ENCODE measurements around the gene OTOG. TPM values are rescaled to one million over a fixed set of nuclear protein-coding genes. Genes with fewer than 3 reads are reported as not detected.

OTOG gene
- total RNA-seq, 3 donors from 2014 or later (not counting 1 experiment from before 2014, with no cell fraction given), result not detected

DNA sequence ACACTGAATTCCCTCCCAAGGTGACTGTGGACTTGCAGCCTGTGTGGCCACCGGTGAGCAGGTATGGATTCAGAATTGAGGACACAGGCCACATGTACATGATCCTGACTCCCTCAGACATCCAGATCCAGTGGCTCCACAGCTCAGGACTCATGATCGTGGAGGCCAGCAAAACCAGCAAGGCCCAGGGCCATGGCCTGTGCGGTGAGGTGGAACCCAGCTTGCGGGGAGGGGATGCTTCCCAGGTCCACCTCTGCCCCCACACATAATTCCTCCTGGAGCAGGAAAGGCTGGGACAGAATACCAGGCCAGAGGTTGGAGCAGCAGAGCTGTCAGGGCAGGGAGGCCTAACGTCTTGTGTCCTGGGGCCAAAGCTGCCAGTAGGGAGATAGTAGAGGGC, 82.1 kb downstream of the OTOG start:
- H3K4me3 Mint-ChIP-seq, result no peak overlapping the region
- H3K27me3 ChIP-seq (ENCODE audit: control insufficient read depth, insufficient read depth, low read length), result no peaks in the 10 kb centered on the region
- WGBS (ENCODE audit: insufficient coverage), result 75% methylated on average over 5 of the region's 5 CpGs
- H3K4me1 Mint-ChIP-seq, result no peaks in the 10 kb centered on the region
- no peaks in the 10 kb centered on the region for H3K9me3 ChIP-seq (ENCODE audit: control insufficient read depth, insufficient read depth, low read length)
- no peaks in the 10 kb centered on the region for H3K9me3 Mint-ChIP-seq
- peaks cover 19 to 50% of the 10 kb centered on the region in 2 donors for H3K27me3 Mint-ChIP-seq (ENCODE audit: low read depth in 2 of 2)
- DNase-seq, result no peak
- H3K4me1 ChIP-seq (ENCODE audit: control insufficient read depth, insufficient read depth, low read length), result no peaks in the 10 kb centered on the region
- intact Hi-C loops (cut with micrococcal nuclease), result no loop called here
- no peaks in the 10 kb centered on the region for H3K36me3 ChIP-seq (ENCODE audit: control insufficient read depth, insufficient read depth, low read length)
- H3K27ac Mint-ChIP-seq, result no peak overlapping the region
- no peaks in the 10 kb centered on the region for H3K36me3 Mint-ChIP-seq
- no peak overlapping the region for H3K27ac ChIP-seq (ENCODE audit: low read length)
- H3K4me3 ChIP-seq (ENCODE audit: low read length), result no peak overlapping the region
- TF ChIP-seq, protein P1, sequence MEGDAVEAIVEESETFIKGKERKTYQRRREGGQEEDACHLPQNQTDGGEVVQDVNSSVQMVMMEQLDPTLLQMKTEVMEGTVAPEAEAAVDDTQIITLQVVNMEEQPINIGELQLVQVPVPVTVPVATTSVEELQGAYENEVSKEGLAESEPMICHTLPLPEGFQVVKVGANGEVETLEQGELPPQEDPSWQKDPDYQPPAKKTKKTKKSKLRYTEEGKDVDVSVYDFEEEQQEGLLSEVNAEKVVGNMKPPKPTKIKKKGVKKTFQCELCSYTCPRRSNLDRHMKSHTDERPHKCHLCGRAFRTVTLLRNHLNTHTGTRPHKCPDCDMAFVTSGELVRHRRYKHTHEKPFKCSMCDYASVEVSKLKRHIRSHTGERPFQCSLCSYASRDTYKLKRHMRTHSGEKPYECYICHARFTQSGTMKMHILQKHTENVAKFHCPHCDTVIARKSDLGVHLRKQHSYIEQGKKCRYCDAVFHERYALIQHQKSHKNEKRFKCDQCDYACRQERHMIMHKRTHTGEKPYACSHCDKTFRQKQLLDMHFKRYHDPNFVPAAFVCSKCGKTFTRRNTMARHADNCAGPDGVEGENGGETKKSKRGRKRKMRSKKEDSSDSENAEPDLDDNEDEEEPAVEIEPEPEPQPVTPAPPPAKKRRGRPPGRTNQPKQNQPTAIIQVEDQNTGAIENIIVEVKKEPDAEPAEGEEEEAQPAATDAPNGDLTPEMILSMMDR (IDR thresholded peaks at IDR 0.05), result no peak
- ATAC-seq, result no peak

DNA sequence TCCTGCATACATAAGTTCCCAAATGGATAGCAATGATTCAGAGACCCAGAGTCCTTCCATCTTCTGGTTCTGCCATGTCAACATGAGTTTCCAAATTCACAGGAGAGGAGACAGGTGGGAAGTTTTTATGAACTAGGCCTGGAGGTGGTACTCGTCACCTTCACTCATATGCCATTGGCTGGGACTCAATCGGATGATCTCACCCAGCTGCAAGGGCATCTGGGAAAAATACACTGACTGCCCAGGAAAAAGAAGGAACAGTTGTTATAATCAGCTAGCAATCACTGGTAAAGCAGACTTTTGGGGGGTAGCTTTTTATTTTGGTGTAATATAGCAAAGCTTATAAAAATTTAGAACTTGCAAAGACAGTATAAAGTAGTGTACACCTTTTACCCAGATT, 83.9 kb downstream of the OTOG start:
- Histone ChIP-seq H3K27ac (ENCODE audit: low read length) (no peak overlapping the region), H3K36me3 (ENCODE audit: control insufficient read depth, insufficient read depth, low read length) (no peaks in the 10 kb centered on the region), H3K4me3 (ENCODE audit: low read length) (no peak overlapping the region), H3K27me3 (ENCODE audit: control insufficient read depth, insufficient read depth, low read length) (no peaks in the 10 kb centered on the region), H3K4me1 (ENCODE audit: control insufficient read depth, insufficient read depth, low read length) (no peaks in the 10 kb centered on the region), H3K9me3 (ENCODE audit: control insufficient read depth, insufficient read depth, low read length) (no peaks in the 10 kb centered on the region)
- Mint-ChIP-seq H3K27ac (no peak overlapping the region), H3K36me3 (no peaks in the 10 kb centered on the region), H3K27me3 (ENCODE audit: low read depth in 2 of 2) (peaks cover 15 to 33% of the 10 kb centered on the region in 2 donors), H3K4me1 (no peaks in the 10 kb centered on the region), H3K9me3 (no peaks in the 10 kb centered on the region), H3K4me3 (no peak overlapping the region)
- intact Hi-C loops (cut with micrococcal nuclease), result no loop called here
- TF ChIP-seq, protein P1 (IDR thresholded peaks at IDR 0.05), result no peak
- ATAC-seq (no peak), DNase-seq (no peak)
- WGBS (ENCODE audit: insufficient coverage), result 96% methylated on average over 2 of the region's 2 CpGs

DNA sequence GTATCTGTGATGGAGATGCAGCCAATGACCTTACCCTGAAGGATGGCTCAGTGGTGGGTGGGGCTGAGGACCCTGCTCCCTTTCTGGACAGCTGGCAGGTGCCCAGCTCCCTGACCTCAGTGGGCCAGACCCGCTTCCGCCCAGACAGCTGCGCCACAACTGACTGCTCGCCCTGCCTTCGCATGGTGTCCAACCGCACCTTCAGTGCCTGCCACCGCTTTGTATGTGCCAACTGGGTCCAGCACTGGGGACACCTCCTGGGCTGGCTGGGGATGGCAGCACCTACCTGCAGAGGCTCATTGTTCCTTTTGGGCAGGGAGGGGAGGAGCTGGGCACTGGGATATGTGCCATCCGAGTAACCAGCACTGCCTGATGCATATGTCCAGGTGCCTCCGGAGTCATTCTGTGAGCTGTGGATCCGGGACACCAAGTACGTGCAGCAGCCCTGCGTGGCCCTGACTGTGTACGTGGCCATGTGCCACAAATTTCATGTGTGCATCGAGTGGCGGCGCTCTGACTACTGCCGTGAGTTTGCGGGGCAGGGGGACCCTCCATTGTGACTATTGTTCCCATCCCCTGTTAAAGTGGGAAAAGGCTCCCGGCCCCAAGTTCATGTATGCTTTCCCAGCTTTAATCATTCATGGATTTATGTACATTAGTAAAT, 84.8 kb downstream of the OTOG start:
- Mint-ChIP-seq H3K27ac (no peak overlapping the region), H3K4me3 (no peak overlapping the region), H3K36me3 (no peaks in the 10 kb centered on the region), H3K4me1 (no peaks in the 10 kb centered on the region), H3K9me3 (no peaks in the 10 kb centered on the region), H3K27me3 (ENCODE audit: low read depth in 2 of 2) (peaks cover 11 to 24% of the 10 kb centered on the region in 2 donors)
- DNase-seq (no peak), ATAC-seq (no peak)
- Histone ChIP-seq H3K4me3 (ENCODE audit: low read length) (no peak overlapping the region), H3K27me3 (ENCODE audit: control insufficient read depth, insufficient read depth, low read length) (no peaks in the 10 kb centered on the region), H3K27ac (ENCODE audit: low read length) (no peak overlapping the region), H3K9me3 (ENCODE audit: control insufficient read depth, insufficient read depth, low read length) (no peaks in the 10 kb centered on the region), H3K36me3 (ENCODE audit: control insufficient read depth, insufficient read depth, low read length) (no peaks in the 10 kb centered on the region), H3K4me1 (ENCODE audit: control insufficient read depth, insufficient read depth, low read length) (no peaks in the 10 kb centered on the region)
- 93% methylated on average over 18 of the region's 19 CpGs for WGBS (ENCODE audit: insufficient coverage)
- TF ChIP-seq, protein P1 (IDR thresholded peaks at IDR 0.05), result no peak
- intact Hi-C loops (cut with micrococcal nuclease), result no loop called here

All from natural killer cell (primary cell).